ENCODE results near the gene KCTD7.
"Not testable (repeated sequence)": the region's sequence is repeated elsewhere in the genome, so short reads cannot be mapped to it uniquely, and the experiment has no call there.

DNA sequence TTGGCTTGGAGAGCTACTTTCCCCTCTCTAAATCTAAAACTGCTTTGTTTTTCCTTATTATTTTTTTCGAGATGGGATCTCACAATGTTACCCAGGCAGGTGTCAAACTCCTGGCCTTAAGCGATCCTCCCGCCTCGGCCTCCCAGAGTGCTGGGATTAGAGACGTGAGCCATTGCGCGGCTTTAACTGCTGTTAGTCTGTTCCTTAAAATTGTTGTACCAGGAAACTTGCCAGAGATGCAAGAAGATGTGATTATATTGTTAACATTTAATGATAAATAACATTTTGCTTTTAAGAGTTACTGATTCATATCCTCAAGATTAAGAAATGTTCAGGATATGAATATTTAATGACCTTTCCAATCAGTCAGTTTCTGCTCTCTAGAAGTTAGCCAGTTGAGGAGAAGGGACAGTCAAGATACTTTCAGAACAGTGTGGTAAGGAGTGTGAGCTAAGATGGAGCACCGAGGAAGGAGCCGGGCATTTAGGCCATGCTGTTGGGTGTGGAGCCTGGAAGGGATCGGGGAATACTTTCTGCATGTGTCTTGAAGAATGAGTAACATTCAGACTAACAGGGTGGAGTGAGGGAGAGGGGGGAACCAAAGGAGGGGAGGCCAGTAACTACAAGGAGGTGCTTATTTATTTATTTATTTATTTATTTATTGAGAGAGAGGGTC is 54.6 kb downstream of the KCTD7 start:
- TF ChIP-seq CTCF, POLR2A (IDR thresholded peaks at IDR 0.05): not testable (repeated sequence)

Data from body of pancreas (tissue), 4 donors.